SK-N-SH (cell line): Measurements from ENCODE around the gene DNAH6. TPM values are rescaled to one million over a fixed set of nuclear protein-coding genes. Genes with fewer than 3 reads are reported as not detected.

Experiments used
- CTCF ChIA-PET: fragments of 300-600, 350-600 bp; formaldehyde crosslinking; extraction: SDS; loops from one replicate; lab custom pipeline; 2021; lab: Yijun Ruan, JAX
- POLR2A ChIA-PET: fragments of 350-600 bp; sonication (Branson Sonifier 250); formaldehyde crosslinking; extraction: SDS; loops from one replicate; lab custom pipeline; 2020; ENCODE audit warnings: antibody characterized with exemption, inconsistent platforms; lab: Yijun Ruan, JAX
- DNase-seq: peaks from one replicate; pipeline ENCODE4 v3.0.0; 2012
- H2AFZ ChIP-seq: fragments of 200-600 bp; sonication (generic); 2 replicates; pipeline ENCODE4 v1.8.1; 2016; ENCODE audit warnings: antibody characterized with exemption, mild to moderate bottlenecking, low read depth
- H3F3A ChIP-seq: fragments of 200-600 bp; sonication (generic); replicated peaks from 2 replicates; pipeline ENCODE3; 2016; ENCODE audit warnings: antibody characterized with exemption, mild to moderate bottlenecking; ENCODE audit not compliant: insufficient read depth
- H3K27ac ChIP-seq, 2 experiments: fragments of 200-500 bp in 1 of 2; fragments of 200-600 bp in 1 of 2; sonication (Bioruptor generic) in 1 of 2; sonication (generic), shearing (Covaris generic) in 1 of 2; 2 replicates each; pipeline versions ENCODE4 v1.5.1 to v1.6.1; 2014 to 2016; ENCODE audit warnings: low read depth in 2 of 2, inconsistent platforms in 1 of 2, low read length in 1 of 2, mild to moderate bottlenecking in 1 of 2, mixed read lengths in 1 of 2
- H3K27me3 ChIP-seq: fragments of 200-600 bp; sonication (generic), shearing (Covaris generic); 2 replicates; pipeline ENCODE4 v1.6.1; 2016; ENCODE audit warnings: mixed run types; ENCODE audit not compliant: insufficient read depth
- H3K36me3 ChIP-seq, 2 experiments: fragments of 200-500 bp in 1 of 2; fragments of 200-600 bp in 1 of 2; sonication (Bioruptor generic) in 1 of 2; sonication (generic) in 1 of 2; replicated peaks in 1 of 2; 2 replicates each; pipeline versions ENCODE3 to v1.5.1; 2014 to 2016; ENCODE audit warnings: low read length in 1 of 2, mild to moderate bottlenecking in 1 of 2; ENCODE audit not compliant: insufficient read depth in 2 of 2, control insufficient read depth in 1 of 2
- H3K4me1 ChIP-seq, 2 experiments: fragments of 200-500 bp in 1 of 2; fragments of 200-600 bp in 1 of 2; sonication (Bioruptor generic) in 1 of 2; sonication (generic), shearing (Covaris generic) in 1 of 2; 2 replicates each; pipeline versions ENCODE4 v1.5.1 to v1.6.1; 2014 to 2016; ENCODE audit warnings: low read depth in 1 of 2, low read length in 1 of 2, mixed run types in 1 of 2; ENCODE audit not compliant: insufficient read depth in 2 of 2, control insufficient read depth in 1 of 2
- H3K4me2 ChIP-seq: fragments of 200-600 bp; sonication (generic), shearing (Covaris generic); 2 replicates; pipeline ENCODE4 v1.6.1; 2017; ENCODE audit warnings: mixed run types
- H3K4me3 ChIP-seq, 2 experiments: fragments of 200-500 bp in 1 of 2; fragments of 200-600 bp in 1 of 2; sonication (Bioruptor generic) in 1 of 2; sonication (generic), shearing (Covaris generic) in 1 of 2; 2 replicates each; pipeline versions ENCODE4 v1.5.1 to v1.8.1; 2014 to 2016; ENCODE audit warnings: low read depth in 2 of 2, inconsistent platforms in 1 of 2, low read length in 1 of 2, mild to moderate bottlenecking in 1 of 2, mixed read lengths in 1 of 2, moderate library complexity in 1 of 2
- H3K79me2 ChIP-seq: fragments of 200-600 bp; sonication (generic); 2 replicates; pipeline ENCODE4 v1.8.1; 2017; ENCODE audit warnings: mild to moderate bottlenecking; ENCODE audit not compliant: insufficient read depth
- H3K9ac ChIP-seq: fragments of 200-600 bp; sonication (generic); 2 replicates; pipeline ENCODE4 v1.6.1; 2017; ENCODE audit warnings: mixed run types
- H3K9me2 ChIP-seq: fragments of 200-600 bp; sonication (generic); 2 replicates; pipeline ENCODE4 v1.6.1; 2017; ENCODE audit warnings: mixed run types
- H3K9me3 ChIP-seq: fragments of 200-600 bp; sonication (generic); 2 replicates; pipeline ENCODE4 v1.6.1; 2017; ENCODE audit warnings: mixed run types, mild to moderate bottlenecking, moderate library complexity
- H4K20me1 ChIP-seq: fragments of 200-600 bp; sonication (generic); 2 replicates; pipeline ENCODE4 v1.6.1; 2017; ENCODE audit warnings: mild to moderate bottlenecking, mixed run types; ENCODE audit not compliant: insufficient read depth
- CHD2 ChIP-seq: fragments of 150-350 bp; IDR thresholded peaks from 2 replicates; pipeline ENCODE4 v1.6.1; 2018; ENCODE audit warnings: low read length; ENCODE audit not compliant: partially characterized antibody
- ELF1 ChIP-seq: IDR thresholded peaks from 2 replicates; pipeline ENCODE4 v1.4.0; 2012
- EP300 ChIP-seq, 2 experiments: IDR thresholded peaks; 2 replicates each; pipeline versions ENCODE4 v1.4.0 to v1.6.1; 2012; ENCODE audit warnings: borderline replicate concordance in 1 of 2, low read depth in 1 of 2, low read length in 1 of 2
- FOSL2 ChIP-seq: IDR thresholded peaks from 2 replicates; pipeline ENCODE4 v1.4.0; 2012; ENCODE audit warnings: low read depth, mild to moderate bottlenecking, moderate library complexity, borderline replicate concordance
- FOXJ3 ChIP-seq: sonication (generic); formaldehyde crosslinking; IDR thresholded peaks from 2 replicates; pipeline ENCODE4 v1.5.1; 2020; ENCODE audit warnings: mild to moderate bottlenecking, missing genetic modification reagents
- FOXM1 ChIP-seq: IDR thresholded peaks from 2 replicates; pipeline ENCODE4 v1.4.0; 2012; ENCODE audit warnings: low read depth, mild to moderate bottlenecking
- GABPA ChIP-seq: IDR thresholded peaks from 2 replicates; pipeline ENCODE4 v1.4.0; 2012; ENCODE audit warnings: low read depth, mild to moderate bottlenecking
- GATA2 ChIP-seq: sonication (generic); formaldehyde crosslinking; IDR thresholded peaks from 2 replicates; pipeline ENCODE4 v1.5.0; 2020; ENCODE audit warnings: mild to moderate bottlenecking, missing genetic modification reagents
- JUND ChIP-seq: IDR thresholded peaks from 2 replicates; pipeline ENCODE4 v1.4.0; 2012
- MEF2A ChIP-seq: IDR thresholded peaks from 2 replicates; pipeline ENCODE4 v1.4.0; 2012; ENCODE audit warnings: low read depth, borderline replicate concordance
- MXI1 ChIP-seq: IDR thresholded peaks from 2 replicates; pipeline ENCODE4 v1.6.1; 2012; ENCODE audit warnings: mild to moderate bottlenecking, low read depth, low read length, improper control_type of control experiment
- NRF1 ChIP-seq: IDR thresholded peaks from 2 replicates; pipeline ENCODE4 v1.6.1; 2012; ENCODE audit warnings: low read depth, mild to moderate bottlenecking, low read length
- PBX3 ChIP-seq: IDR thresholded peaks from 2 replicates; pipeline ENCODE4; 2012
- RAD21 ChIP-seq: IDR thresholded peaks from 2 replicates; pipeline ENCODE4 v1.6.1; 2012; ENCODE audit warnings: mild to moderate bottlenecking, low read length
- RCOR1 ChIP-seq: fragments of 150-350 bp; IDR thresholded peaks from 2 replicates; pipeline ENCODE4 v1.6.1; 2017; ENCODE audit warnings: antibody characterized with exemption, low read length
- RXRA ChIP-seq: IDR thresholded peaks from 2 replicates; pipeline ENCODE4 v1.4.0; 2012; ENCODE audit warnings: low read depth, mild to moderate bottlenecking, borderline replicate concordance
- SIN3A ChIP-seq: IDR thresholded peaks from 2 replicates; pipeline ENCODE4 v1.6.1; 2012; ENCODE audit warnings: low read depth, mild to moderate bottlenecking, low read length, moderate library complexity, borderline replicate concordance
- TCF12 ChIP-seq: IDR thresholded peaks from 2 replicates; pipeline ENCODE4 v1.4.0; 2012
- TEAD4 ChIP-seq: IDR thresholded peaks from 2 replicates; pipeline ENCODE4 v1.4.0; 2012; ENCODE audit warnings: mild to moderate bottlenecking, borderline replicate concordance; ENCODE audit not compliant: insufficient read depth
- YY1 ChIP-seq: IDR thresholded peaks from 2 replicates; pipeline ENCODE4 v1.4.0; 2012; ENCODE audit warnings: low read depth, mild to moderate bottlenecking
- WGBS: methylation state at CpG from one replicate; pipeline ENCODE4 v1.1.6; 2017; ENCODE audit warnings: low lambda C conversion rate; 5-methylcytosine and 5-hydroxymethylcytosine counted together
- polyA plus RNA-seq, 3 experiments: library from polyadenylated mRNA; depleted of rRNA; stranded (reverse); fragments of >200 nt; gene quantifications; 2 replicates each; pipeline ENCODE4 v1.2.3, GENCODE V29; 2012
- TF ChIP-seq, protein P1 (sequence below): IDR thresholded peaks from 2 replicates; pipeline ENCODE4 v1.4.0; 2012; ENCODE audit warnings: low read depth, borderline replicate concordance

DNAH6 gene
- polyA plus RNA-seq, 1 of the 3 experiments (the other 2 are of a cell fraction) = 0.03 TPM

- WGBS = 12% methylated on average over 2 of the region's 2 CpGs
- CTCF ChIA-PET = interaction anchor here (0.9 kb wide), 1 partner anchor 290 kb away, joined by 3 read pairs; no protein-coding TSS in a partner anchor
- DNase-seq = no peak
Observed at GRCh38 chr2:84636080-84636971, 120.0 kb downstream of the DNAH6 start.

GRCh38 chr2:84639751-84640150 lies 123.5 kb downstream of the DNAH6 start:
- TF ChIP-seq EP300 (IDR thresholded peaks at IDR 0.05; ENCODE audit: borderline replicate concordance in 1 of 2, low read depth in 1 of 2, low read length in 1 of 2) (no peak), MEF2A (no peak), GABPA (no peak), TEAD4 (no peak), SIN3A (no peak), FOXJ3 (no peak), RCOR1 (no peak), YY1 (no peak), GATA2 (CRISPR knock-in tag) (no peak), CHD2 (no peak), RXRA (no peak), MXI1 (no peak), FOXM1 (no peak), RAD21 (no peak), JUND (no peak), PBX3 (no peak)
- TF ChIP-seq, protein P1, sequence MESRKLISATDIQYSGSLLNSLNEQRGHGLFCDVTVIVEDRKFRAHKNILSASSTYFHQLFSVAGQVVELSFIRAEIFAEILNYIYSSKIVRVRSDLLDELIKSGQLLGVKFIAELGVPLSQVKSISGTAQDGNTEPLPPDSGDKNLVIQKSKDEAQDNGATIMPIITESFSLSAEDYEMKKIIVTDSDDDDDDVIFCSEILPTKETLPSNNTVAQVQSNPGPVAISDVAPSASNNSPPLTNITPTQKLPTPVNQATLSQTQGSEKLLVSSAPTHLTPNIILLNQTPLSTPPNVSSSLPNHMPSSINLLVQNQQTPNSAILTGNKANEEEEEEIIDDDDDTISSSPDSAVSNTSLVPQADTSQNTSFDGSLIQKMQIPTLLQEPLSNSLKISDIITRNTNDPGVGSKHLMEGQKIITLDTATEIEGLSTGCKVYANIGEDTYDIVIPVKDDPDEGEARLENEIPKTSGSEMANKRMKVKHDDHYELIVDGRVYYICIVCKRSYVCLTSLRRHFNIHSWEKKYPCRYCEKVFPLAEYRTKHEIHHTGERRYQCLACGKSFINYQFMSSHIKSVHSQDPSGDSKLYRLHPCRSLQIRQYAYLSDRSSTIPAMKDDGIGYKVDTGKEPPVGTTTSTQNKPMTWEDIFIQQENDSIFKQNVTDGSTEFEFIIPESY = no peak
- POLR2A ChIA-PET = no interaction called here
- Histone ChIP-seq H3K27me3 (no peaks in the 10 kb centered on the region), H3K9me3 (no peaks in the 10 kb centered on the region), H3K9ac (no peak overlapping the region), H3K4me1 (no peaks in the 10 kb centered on the region), H3K4me3 (no peak overlapping the region), H3K79me2 (no peaks in the 10 kb centered on the region), H3K36me3 (no peaks in the 10 kb centered on the region), H3K4me2 (no peak overlapping the region), H2AFZ (no peak overlapping the region), H3K9me2 (no peaks in the 10 kb centered on the region), H3K27ac (no peak overlapping the region), H3F3A (no peaks in the 10 kb centered on the region), H4K20me1 (no peaks in the 10 kb centered on the region)
- CTCF ChIA-PET = no interaction called here
- 40% methylated on average over 5 of the region's 5 CpGs for WGBS
- no peak for DNase-seq

More at GRCh38 chr2:84636080-84636971, 120.0 kb downstream of the DNAH6 start:
- Histone ChIP-seq H3K27ac (no peak overlapping the region), H3K4me2 (no peak overlapping the region), H3K9me3 (no peaks in the 10 kb centered on the region), H3K9me2 (no peaks in the 10 kb centered on the region), H4K20me1 (no peaks in the 10 kb centered on the region), H3K36me3 (no peaks in the 10 kb centered on the region), H3K4me1 (no peaks in the 10 kb centered on the region), H3F3A (no peaks in the 10 kb centered on the region), H3K27me3 (no peaks in the 10 kb centered on the region), H3K79me2 (no peaks in the 10 kb centered on the region), H2AFZ (no peak overlapping the region), H3K4me3 (no peak overlapping the region), H3K9ac (no peak overlapping the region)
- no peak for TF ChIP-seq CHD2
- no peak for TF ChIP-seq TCF12
- no peak for TF ChIP-seq ELF1
- no peak for TF ChIP-seq MEF2A
- no peak for TF ChIP-seq NRF1
- TF ChIP-seq FOSL2 = no peak
- POLR2A ChIA-PET = no interaction called here
